Activated CD8-positive, alpha-beta memory T cell treated with anti-CD3 and anti-CD28 coated beads for 4 hours (primary cell): ENCODE measurements around the gene PIGS.

ENCODE experiments used
- DNase-seq, 2 donors: peaks; one replicate each; pipeline ENCODE4 v3.0.0-alpha.2; 2020; ENCODE audit warnings: low read depth in 2 of 2

Gene PIGS

DNA sequence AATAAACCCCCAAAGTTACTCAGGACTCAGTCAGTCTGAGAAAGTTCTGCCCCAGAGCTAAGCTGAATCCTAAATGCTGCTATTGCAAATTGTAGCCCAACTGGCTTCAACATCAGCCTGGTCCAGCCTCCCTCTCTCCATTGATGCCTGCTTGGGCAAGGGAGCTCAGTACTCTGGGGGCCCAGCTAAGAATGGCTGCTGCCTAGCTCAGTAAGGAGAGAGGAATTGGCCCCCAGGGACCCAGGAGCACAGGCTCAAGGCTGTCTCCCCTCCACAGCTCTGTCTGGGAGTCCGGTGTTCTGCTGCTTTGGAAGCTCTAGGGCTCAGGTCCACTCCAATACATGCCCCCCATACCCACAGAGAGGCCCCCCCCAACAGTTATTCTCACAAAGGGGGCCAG, 20.5 kb downstream of the PIGS start:
- DNase-seq, result no peak

DNA sequence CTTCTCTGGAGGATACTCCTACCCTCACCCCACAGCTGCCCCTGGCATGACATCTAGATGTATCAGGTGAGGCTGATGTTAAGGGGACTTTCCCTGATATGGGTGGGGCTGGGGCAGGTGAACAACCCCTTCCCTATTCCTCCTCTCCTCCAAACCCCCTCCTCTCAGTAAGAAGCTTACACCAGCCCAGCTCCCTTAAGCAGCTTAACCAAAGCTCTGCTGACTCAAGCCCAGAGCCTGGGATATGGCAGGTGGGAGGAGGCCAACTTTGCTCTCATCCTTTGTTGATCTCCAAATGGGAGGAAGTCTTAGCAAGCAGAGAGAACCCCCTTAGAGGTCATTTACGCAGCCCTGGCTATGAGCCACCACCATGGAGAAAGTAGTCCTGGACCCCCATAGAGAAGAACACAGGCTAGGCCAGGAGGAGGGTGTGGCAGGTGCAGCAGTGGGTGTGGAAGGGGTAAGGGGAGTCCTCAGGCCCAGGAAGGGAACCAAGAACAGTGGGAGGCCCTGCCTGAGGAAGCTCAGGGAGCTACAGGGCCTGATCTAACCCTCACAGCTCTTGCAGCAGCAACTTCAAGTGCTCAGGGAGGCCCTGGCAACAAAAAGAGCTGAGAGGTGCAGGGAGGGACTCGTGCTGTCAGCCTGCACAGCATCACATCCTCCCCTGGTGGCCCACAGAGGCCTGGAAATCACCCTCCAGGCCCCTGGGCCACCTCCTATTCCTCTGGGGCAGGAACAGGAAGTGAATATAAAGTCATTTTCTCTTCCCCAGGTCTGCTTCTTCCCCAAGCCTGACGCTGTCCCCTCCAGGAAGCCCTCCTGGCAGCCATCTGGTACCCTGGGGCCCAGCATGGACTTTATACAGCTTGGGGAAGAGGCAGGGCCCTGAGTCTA, 21.8 kb downstream of the PIGS start:
- DNase-seq, result no peak

DNA sequence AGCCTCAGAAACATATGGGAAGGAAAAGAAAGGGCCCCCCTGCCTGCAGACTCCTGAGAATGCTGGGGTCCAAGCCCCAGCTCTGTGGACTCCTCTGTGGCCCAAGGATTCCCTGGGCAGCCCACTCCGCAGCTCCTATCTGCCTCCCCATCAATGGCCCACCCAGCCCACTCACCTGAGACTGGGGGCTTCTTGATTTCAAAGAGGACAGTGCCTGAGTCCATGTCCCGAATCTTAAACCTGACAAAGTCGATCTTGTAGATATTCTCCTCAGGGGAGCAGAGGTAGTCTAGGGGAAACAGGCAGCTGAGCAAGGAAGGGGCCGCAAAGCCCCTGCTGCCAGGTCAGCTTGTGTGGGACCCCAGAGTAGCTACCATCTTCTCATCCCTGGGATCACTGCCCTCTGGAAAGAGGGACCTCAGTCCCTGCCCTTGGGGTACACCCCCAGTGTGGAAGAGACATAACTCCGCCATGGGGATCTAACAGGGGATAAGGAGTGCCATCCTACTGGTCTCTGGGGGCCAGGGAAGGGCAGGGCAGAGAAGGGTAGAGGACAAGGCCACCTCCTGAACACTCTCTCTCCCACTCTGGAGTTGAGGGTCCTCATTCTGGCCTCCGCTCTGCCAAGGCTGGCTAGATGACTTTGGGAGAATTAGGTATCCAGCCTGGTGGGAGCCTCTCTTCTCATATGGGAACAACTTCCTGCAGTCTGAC, 22.8 kb downstream of the PIGS start:
- DNase-seq, result no peak

DNA sequence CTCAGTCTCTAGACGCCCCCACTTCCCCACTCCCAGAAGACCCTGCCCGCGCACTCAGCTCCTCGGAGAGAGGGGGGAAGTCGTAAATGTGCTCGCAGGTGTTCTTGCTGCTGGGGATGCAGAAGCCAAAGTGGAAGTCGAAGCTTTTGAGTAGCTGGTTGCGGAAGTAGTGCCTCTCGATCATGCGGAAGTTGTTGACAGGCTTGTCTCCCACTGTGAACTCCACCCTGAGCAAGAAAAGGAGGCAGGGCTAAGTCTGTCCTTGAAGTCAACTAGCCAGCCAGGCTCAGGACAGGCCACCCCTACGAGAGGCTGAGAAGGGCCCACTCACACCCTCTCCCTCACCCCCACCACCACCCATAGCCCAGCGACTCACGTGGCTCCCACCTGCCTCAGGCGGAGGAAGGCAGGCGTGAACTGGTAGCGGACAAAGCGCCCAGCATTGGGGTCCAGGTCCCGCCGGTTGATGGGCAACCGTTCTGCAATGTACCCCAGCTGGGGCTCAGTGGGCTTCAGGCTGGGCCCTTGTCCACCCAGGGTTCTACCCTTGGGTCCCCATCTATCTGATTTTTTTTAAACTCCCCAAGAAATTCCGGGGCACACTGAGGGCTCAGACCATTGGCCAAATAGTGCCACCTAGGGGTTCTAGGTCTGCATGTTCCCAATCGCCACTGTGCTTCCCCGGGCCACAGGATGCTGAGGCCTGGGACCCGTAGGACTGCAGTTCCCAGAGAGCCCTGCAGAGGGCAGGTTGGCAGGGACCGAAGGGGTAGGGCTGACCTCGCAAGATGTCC, 23.5 kb downstream of the PIGS start:
- DNase-seq, result no peak

DNA sequence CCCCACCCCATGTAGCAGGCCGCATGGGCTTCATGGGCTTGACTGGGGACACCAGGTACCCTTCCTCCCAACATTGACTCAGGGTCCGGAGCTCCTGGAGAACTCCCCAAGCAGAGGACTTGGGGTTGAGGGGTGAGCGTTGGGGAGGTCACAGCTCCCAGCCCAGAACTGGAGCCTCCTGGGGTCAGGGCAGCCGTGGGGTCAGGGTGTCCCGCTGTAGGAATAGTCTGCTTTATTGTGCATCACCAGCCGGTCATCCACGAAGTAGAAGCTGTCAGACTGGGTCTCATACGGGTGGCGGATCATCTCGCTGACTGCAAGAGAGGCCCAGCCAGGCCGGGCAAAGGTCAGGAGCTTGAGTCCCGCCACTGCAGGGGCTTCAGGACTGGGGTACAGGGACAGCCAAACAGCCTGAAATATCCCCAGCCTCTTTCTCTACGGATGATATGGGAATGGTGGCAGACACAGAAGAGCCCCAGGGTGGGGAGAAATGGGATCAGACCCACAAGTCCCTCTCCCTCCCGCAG, 24.2 kb downstream of the PIGS start:
- no peak for DNase-seq

DNA sequence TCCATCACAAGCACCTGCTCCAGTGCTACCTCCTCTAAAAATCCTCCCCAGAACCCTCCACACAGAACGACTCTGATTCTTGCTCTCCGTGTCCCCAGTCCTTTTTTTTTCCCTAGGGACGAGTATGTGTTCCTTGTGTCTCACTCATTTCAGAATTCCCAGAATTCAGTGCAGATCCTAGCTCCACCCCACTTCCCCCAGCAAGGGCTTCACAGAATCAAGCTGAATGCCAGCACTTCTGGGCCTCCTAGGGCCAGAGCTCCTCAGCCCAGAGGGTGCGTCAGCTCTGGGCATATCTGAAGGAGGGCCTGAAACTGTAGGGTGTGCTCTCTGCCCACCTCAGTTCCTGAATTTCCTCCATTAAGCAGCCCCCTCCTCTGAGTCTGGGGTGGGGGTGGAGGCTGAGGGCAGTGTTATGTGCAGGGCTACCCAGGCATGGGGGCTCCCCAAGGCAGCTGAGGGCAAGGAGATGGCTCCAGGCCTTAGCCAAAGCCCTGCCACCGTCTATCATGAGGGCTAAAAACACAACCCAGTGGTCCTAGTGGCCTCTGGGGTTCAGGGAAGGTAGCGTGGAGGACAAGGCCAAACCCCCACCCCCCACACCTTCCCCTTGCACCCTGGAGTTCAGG, 25.4 kb downstream of the PIGS start:
- no peak for DNase-seq

DNA sequence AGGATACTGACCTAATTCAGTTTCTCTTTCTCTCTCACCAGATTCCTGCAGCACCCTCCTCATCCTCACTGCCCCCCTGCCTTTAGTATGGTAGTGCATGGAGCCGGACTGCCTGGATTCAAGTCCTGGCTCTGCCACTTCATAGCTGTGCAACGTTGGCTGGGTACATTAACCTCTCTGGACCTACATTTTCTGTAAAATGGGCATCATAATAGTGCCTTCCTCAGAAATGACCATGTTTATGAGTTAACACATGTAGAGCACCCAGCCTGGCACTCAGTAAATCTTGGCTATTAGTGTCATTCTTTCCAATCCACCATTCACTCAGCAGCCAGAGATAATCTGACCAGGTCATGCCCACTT, 26.2 kb downstream of the PIGS start:
- no peak for DNase-seq

DNA sequence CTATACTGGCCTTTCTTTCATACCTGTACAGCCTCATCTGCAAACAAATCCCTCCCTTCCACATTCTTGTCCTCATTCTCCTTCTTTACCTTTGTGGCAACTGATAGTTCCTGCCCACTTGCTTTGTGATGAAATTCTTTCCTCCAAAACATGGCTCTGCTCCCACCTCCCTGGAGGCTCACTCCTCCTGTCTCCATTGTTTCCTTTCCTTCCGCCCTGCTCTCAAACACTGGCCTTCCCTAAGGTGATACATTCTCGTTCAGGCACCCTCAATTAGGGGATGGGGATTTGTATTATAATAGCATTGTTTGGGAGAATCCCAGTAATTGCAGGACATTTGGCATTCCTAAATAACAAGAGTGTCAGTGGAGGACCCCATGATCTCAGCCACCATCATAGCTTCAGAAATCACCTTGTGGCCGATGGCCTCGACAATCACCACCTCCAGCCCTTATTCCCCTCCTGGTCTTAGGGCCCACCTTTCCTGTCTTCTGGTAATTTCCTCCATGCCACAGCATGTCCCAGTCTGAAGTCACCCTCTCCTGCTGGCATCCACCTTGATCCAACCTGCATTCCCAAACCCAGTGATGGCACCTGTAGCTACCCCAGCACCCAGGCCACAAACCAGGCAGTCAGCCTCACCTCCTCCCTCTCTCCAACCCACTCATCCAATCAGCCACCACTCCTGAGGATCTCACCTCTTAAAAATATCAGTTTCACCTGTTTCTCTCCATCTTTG, 26.8 kb downstream of the PIGS start:
- DNase-seq, result no peak

DNA sequence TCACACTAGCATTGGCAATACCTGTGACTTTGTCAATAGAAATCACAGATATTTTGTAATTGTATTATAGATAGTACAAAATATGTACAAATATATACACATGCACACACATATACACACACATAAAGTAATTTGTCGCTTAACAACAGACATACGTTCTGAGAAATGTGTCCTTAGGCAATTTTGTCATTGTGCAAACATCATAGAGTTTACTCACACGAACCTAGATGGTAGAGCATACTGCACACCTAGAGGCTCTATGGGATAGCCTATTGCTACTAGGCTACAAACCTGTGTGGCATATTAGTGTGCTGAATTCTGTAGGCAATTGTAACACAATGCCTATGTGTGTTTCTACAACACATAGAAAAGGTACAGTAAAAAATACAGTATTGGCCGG, 29.9 kb downstream of the PIGS start:
- DNase-seq, result no peak

DNA sequence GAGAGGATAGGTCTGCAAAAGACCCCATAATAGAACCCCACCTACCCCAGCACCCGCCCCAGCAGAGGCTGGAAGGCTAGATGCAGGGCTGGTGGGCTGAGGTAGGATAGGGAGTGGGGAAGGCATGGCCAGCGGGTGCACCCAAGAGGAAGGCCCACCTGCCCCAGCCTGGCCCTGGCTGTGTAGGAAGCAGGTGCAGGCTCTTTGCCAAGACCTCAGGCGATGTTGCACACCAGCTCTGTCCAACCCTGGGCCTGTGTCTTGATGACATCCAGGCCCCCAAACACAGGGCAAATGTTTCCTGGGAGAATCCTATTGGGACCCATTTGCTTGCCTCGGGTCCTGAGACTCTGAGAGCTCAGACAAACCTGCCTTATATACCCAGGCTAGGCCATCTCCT, 31.1 kb downstream of the PIGS start:
- DNase-seq, result no peak

DNA sequence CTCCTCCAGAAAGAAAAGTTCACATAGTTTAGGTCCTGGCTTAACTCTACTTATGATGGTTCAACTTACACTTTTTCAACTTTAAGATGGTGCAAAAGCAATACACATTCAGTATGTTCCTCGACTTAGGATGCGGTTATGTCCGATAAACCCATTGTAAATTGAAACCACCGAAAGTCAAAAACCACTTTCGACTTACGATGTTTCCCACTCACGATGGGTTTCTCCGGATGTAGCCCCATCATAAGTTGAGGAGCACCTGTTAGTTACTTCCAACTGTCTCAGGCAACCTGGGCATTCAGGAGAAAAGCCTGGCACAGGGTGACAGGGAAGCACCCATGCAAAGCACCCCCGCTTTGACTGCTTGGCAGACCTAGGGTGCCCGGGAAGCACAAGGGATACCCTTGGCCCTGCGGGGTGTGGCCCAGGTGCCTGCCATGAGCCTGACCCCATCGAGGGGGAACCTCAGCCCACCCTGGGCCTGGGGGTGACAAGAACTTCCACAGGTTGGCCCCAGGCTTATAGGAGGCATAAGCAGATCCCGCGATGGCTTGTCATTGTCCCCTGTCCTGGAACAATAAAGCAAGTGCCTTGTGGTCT, 32.9 kb downstream of the PIGS start:
- DNase-seq, result no peak

DNA sequence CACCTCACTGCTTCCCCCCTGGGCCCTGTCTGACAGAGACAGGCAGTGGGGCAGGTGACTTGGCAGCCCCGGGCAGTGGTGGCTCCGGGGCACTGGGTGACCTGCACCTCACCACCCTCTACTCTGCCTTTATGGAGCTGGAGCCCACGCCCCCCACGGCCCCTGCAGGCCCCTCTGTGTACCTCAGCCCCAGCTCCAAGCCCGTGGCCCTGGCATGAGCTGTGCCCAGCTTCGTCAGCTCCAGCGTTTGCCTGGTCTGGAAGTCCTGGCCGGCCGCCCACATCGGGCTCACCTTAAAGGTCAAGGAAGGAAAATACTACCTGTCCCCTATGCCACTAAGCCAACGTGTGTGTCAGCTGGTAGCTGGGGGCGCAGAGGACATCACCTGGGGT, 34.1 kb downstream of the PIGS start:
- no peak for DNase-seq

DNA sequence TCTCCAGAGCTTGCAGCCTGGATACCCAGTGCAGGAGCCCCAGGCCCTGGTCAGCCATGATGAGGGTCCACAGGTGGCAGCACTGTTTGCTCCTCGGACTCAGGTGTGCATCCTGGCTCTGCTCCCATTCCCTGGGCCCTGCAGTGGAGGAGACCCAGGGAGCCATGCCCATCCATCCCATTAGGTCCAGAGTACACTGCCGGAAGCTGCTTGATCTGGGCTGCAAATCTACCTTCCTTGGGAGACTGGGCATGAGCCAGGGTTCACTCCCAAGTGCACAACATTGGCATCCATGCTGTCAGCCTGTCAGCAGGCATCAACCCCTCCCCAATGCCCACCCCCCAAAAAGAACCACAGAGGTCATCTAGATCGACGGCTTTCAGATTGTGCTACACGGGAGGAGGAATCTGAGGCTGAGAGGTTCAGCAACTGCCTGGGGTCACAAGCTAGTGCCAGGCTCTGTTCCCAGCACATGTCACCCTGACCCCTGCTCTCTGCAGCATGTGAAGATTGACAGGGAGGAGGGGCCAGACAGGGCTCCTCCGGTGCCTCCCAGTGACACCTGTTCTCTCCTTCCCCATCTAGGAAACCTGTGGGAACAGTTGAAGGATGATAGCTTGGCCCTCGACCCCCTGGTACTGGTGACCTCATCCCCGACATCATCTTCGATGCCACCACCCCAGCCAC, 34.6 kb downstream of the PIGS start:
- DNase-seq, result no peak

DNA sequence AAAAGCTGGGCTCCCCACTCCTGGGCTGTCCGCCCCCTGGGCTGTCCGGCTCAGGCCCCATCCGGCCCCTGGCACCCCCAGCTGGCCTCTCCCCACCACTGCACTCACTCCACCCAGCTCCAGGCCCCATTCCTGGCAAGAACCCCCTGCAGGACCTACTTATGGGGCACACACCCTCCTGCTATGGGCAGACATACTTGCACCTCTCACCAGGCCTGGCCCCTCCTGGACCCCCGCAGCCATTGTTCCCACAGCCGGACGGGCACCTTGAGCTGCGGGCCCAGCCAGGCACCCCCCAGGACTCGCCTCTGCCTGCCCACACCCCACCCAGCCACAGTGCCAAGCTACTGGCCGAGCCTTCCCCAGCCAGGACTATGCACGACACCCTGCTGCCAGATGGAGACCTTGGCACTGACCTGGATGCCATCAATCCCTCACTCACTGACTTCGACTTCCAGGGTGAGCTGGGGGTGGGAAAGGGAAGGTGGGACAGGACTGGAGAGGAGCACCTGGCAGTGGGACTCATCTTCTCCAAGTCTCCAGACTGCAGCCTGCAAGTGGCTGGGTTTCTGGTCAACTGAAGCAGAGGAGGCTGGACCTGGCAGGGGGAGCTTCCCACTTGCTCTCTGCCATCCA, 36.5 kb downstream of the PIGS start:
- DNase-seq, result no peak

DNA sequence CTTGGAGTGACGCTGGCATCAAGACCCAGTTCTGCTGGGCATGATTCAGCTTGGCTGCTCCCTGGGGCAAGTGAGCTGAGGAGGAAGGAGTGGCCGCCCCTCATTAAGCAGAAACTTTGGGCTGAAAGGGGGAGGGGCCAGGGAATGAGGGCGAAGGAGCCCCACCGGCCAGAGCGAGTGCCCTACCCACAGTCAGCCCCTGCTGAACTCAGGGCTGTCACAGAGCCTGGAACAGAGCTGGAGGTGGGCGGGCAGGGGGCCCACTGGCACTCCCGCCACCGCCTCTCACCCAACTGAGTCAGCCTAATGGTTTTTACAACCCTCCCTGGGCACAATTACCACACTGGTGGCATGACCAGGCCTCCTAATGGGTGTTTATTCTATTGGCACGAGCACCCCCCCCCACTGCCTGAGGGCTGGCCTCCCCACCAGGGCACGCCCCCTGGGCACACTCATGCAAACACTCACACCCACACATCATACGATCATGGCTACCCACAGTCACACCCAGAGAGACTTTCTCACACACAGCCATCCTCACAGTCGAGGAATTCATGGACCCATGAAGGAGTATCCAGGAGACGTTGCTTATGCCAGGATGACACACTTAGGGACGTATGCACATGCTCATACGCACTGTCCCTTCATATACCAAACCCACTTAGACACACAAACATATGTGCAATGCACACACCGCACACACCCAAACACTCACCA, 38.1 kb downstream of the PIGS start:
- no peak for DNase-seq

DNA sequence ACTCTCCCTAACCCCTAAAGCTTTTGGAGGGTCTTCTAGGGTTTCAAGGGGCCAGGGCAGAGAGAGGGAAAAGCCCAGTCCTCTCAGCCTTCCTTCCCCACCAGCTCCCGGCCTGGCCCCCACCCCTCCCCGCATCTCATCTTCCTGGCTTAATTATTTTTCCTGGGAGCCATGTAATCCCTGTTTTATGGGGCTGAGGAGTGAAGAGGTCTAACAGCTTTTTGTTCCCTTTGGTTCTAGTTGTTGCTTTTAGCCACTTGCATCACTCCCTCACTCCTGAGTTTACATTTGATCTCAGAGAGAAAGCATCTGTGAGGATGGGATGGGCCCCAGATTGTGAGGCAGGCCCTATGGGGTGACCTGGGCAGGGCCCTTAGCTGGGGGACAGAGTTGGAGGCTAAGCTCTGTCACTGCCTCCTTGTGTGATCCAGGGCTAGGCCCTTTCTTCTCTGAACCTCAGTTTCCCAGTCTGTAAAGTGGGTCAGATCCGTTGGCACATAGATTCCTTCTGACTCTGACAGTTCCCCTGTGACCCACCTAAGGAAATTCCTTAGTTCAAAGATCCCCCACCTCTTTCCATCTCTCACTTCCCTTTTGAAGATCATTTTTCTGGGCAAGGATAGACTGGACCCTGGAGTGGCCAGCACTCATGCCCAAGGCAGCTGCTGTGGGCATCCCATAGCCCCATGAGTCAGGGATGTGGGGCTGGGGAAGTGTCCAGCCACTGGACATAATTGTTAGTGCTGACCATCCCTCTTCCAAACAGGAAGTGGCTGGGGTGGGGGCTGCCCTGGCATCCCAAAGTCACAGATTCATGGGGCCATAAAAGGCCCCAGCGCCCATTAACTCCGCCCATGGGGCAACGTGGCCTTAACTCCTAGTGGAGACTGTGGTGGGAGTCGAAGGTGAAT, 39.0 kb downstream of the PIGS start:
- DNase-seq, result no peak

DNA sequence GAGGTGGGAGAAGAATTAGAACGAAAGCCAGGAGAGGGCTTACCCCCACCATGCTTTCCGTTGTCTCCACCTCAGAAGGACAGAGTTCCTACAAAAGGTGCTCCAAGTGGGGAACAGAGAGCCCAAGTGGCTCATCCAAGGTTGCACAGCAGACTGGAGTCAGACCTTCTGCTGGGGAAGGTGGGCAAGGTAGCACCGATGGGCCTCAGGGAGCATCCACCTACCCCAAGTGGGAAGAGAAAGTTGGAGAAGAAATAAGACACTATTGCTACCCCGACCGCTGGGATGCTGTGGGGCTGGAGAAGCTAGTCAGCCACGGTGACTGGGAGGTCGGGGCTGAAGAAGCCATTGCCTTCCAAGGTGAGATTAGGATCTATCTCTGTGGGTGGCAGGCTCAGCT, 40.4 kb downstream of the PIGS start:
- DNase-seq, result no peak

DNA sequence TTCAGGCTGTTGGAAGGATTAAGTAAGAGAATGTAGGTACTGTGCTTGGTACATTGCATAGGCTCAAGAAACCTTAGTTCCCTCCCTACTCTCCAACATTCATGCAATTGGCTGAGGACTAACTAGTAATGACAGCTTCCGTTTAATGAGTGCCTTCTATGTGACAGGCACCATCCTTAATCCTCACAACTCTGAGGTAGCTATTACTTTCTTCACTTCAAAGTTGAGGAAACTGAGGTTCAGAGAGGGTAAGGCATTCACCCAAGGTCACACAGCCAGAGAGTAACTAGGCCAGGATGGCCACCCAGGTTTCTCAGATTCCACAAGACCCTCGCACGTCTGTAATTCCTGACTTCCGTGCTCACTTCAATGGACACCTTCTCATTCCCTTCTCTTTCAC, 41.1 kb downstream of the PIGS start:
- no peak for DNase-seq
